DOHH2 (cell line): ENCODE data around the gene USP49.

Experiments used
- CTCF ChIP-seq: fragments of 200-600 bp; sonication (generic); IDR thresholded peaks from one replicate; pipeline ENCODE4 v1.5.1; 2014; ENCODE audit warnings: antibody characterized with exemption, mild to moderate bottlenecking, low read depth, low read length; ENCODE audit not compliant: poor library complexity, severe bottlenecking
- EZH2phosphoT487 ChIP-seq: fragments of 200-600 bp; sonication (generic); IDR thresholded peaks from 2 replicates; pipeline ENCODE4 v1.6.1; 2017; ENCODE audit warnings: borderline replicate concordance, mild to moderate bottlenecking, antibody characterized with exemption, low read length, moderate library complexity, mixed read lengths

- TF ChIP-seq CTCF = no peak
- no peak for TF ChIP-seq EZH2phosphoT487
Measured at GRCh38 chr6:41937861-41938574, 42.8 kb upstream of the USP49 start.
